Mesenchymal stem cell (in vitro differentiated cells and primary cell): ENCODE measurements around the gene SYNE1.

Experiments
- DNase-seq: peaks from one replicate; pipeline ENCODE4 v3.0.0-alpha.2; 2013
- H2AFZ ChIP-seq: one replicate; pipeline ENCODE4 v1.6.1; 2013; ENCODE audit warnings: low read depth, mild to moderate bottlenecking, control low read depth, inconsistent platforms, low read length, moderate library complexity
- H2AK5ac ChIP-seq: 2 replicates; pipeline ENCODE4 v1.6.1; 2013; ENCODE audit warnings: low read length, moderate library complexity, mild to moderate bottlenecking, inconsistent platforms; ENCODE audit not compliant: severe bottlenecking
- H2BK120ac ChIP-seq: one replicate; pipeline ENCODE4 v1.6.1; 2013; ENCODE audit warnings: low read depth, mild to moderate bottlenecking, inconsistent platforms, low read length, moderate library complexity
- H2BK12ac ChIP-seq, 2 experiments: one replicate each; pipeline ENCODE4 v1.6.1; 2013; ENCODE audit warnings: inconsistent platforms in 2 of 2, low read length in 2 of 2, mild to moderate bottlenecking in 2 of 2, moderate library complexity in 2 of 2, control low read depth in 1 of 2
- H2BK15ac ChIP-seq: one replicate; pipeline ENCODE4 v1.6.1; 2013; ENCODE audit warnings: mild to moderate bottlenecking, low read depth, inconsistent platforms; ENCODE audit not compliant: poor library complexity, severe bottlenecking
- H2BK5ac ChIP-seq: 2 replicates; pipeline ENCODE4 v1.6.1; 2013; ENCODE audit warnings: low read depth, mild to moderate bottlenecking, low read length, control low read depth, inconsistent platforms; ENCODE audit not compliant: poor library complexity, severe bottlenecking
- H3K14ac ChIP-seq, 2 experiments: one replicate each; pipeline ENCODE4 v1.6.1; 2013; ENCODE audit warnings: inconsistent platforms in 2 of 2, low read length in 2 of 2, control low read depth in 1 of 2, mild to moderate bottlenecking in 1 of 2, moderate library complexity in 1 of 2
- H3K18ac ChIP-seq, 2 experiments: one replicate each; pipeline ENCODE4 v1.6.1; 2013; ENCODE audit warnings: inconsistent platforms in 2 of 2, low read length in 2 of 2, control low read depth in 1 of 2, low read depth in 1 of 2, mild to moderate bottlenecking in 1 of 2
- H3K23ac ChIP-seq, 2 experiments: one replicate each; pipeline ENCODE4 v1.6.1; 2013; ENCODE audit warnings: inconsistent platforms in 2 of 2, low read length in 2 of 2, mild to moderate bottlenecking in 2 of 2, moderate library complexity in 2 of 2, control low read depth in 1 of 2
- H3K27ac ChIP-seq: 2 replicates; pipeline ENCODE4 v1.5.1; 2013; ENCODE audit warnings: mild to moderate bottlenecking, moderate library complexity, low read length, control low read depth, inconsistent platforms; ENCODE audit not compliant: poor library complexity, severe bottlenecking
- H3K27me3 ChIP-seq, 2 experiments: 2 replicates each; pipeline versions ENCODE4 v1.6.1 to v1.7.0; 2013; ENCODE audit warnings: low read length in 2 of 2, mild to moderate bottlenecking in 2 of 2, moderate library complexity in 2 of 2, control low read depth in 1 of 2, inconsistent platforms in 1 of 2; ENCODE audit not compliant: control insufficient read depth in 1 of 2, insufficient read depth in 1 of 2
- H3K36me3 ChIP-seq, 2 experiments: 2 replicates each; pipeline versions ENCODE4 v1.6.1 to v1.7.0; 2013; ENCODE audit warnings: low read length in 2 of 2, control low read depth in 1 of 2, inconsistent platforms in 1 of 2, low read depth in 1 of 2, mild to moderate bottlenecking in 1 of 2; ENCODE audit not compliant: insufficient read depth in 2 of 2, control insufficient read depth in 1 of 2
- H3K4ac ChIP-seq, 2 experiments: one replicate each; pipeline ENCODE4 v1.6.1; 2013; ENCODE audit warnings: inconsistent platforms in 2 of 2, low read length in 2 of 2, mild to moderate bottlenecking in 2 of 2, moderate library complexity in 2 of 2, control low read depth in 1 of 2, low read depth in 1 of 2
- H3K4me1 ChIP-seq: 2 replicates; pipeline ENCODE4 v1.6.1; 2013; ENCODE audit warnings: low read depth, low read length, control low read depth; ENCODE audit not compliant: control insufficient read depth, insufficient read depth
- H3K4me2 ChIP-seq: 2 replicates; pipeline ENCODE4 v1.6.1; 2013; ENCODE audit warnings: low read length, mild to moderate bottlenecking, inconsistent platforms; ENCODE audit not compliant: poor library complexity, severe bottlenecking
- H3K4me3 ChIP-seq, 2 experiments: 2 replicates each; pipeline versions ENCODE4 v1.5.1 to v1.7.0; 2013; ENCODE audit warnings: low read length in 2 of 2, mild to moderate bottlenecking in 2 of 2, control low read depth in 1 of 2, low read depth in 1 of 2; ENCODE audit not compliant: insufficient read depth in 1 of 2
- H3K79me1 ChIP-seq: replicated peaks from 2 replicates; pipeline ENCODE4 v1.6.1; 2013; ENCODE audit warnings: mild to moderate bottlenecking, control low read depth, low read length, inconsistent platforms; ENCODE audit not compliant: poor library complexity, severe bottlenecking
- H3K9ac ChIP-seq: 2 replicates; pipeline ENCODE4 v1.7.0; 2013; ENCODE audit warnings: mild to moderate bottlenecking, low read length, moderate library complexity
- H3K9me3 ChIP-seq: 2 replicates; pipeline ENCODE4 v1.7.0; 2013; ENCODE audit warnings: mild to moderate bottlenecking, low read length; ENCODE audit not compliant: control insufficient read depth
- H4K8ac ChIP-seq: one replicate; pipeline ENCODE4 v1.6.1; 2013; ENCODE audit warnings: inconsistent platforms, mild to moderate bottlenecking, low read length, moderate library complexity
- H4K91ac ChIP-seq: one replicate; pipeline ENCODE4 v1.6.1; 2013; ENCODE audit warnings: mild to moderate bottlenecking, low read length, inconsistent platforms
- WGBS: methylation state at CpG from one replicate; pipeline ENCODE4 v1.1.7; 2013; ENCODE audit warnings: mixed read lengths; 5-methylcytosine and 5-hydroxymethylcytosine counted together

SYNE1 gene

GRCh38 chr6:152268846-152269442, 368.2 kb downstream of the SYNE1 start:
- no peak overlapping the region for H3K23ac ChIP-seq
- no peak overlapping the region for H3K18ac ChIP-seq
- DNase-seq, result peak; percentile 14
- peaks cover 15 to 28% of the 10 kb centered on the region in 2 experiments for H3K36me3 ChIP-seq
- peaks cover 2% of the 10 kb centered on the region for H3K4me1 ChIP-seq
- H3K4me2 ChIP-seq, result no peak overlapping the region
- no peak overlapping the region for H2AK5ac ChIP-seq
- H2BK5ac ChIP-seq, result no peak overlapping the region
- WGBS, result 91% methylated on average over 5 of the region's 8 CpGs
- H2BK12ac ChIP-seq, result no peak overlapping the region
- H2BK120ac ChIP-seq, result no peak overlapping the region
- H2BK15ac ChIP-seq, result no peak overlapping the region
- peaks cover 2% of the 10 kb centered on the region for H3K79me1 ChIP-seq
- H3K14ac ChIP-seq, result no peak overlapping the region
- no peak overlapping the region for H4K91ac ChIP-seq
- H3K4ac ChIP-seq, result no peak overlapping the region
- no peak overlapping the region for H4K8ac ChIP-seq
- no peaks in the 10 kb centered on the region for H3K9me3 ChIP-seq
- no peaks in the 10 kb centered on the region for H3K27me3 ChIP-seq
- peak overlapping the region; percentile 40 for H3K9ac ChIP-seq
- no peak overlapping the region for H3K4me3 ChIP-seq
- H3K27ac ChIP-seq, result no peak overlapping the region
- no peak overlapping the region for H2AFZ ChIP-seq

- DNase-seq, result peak; percentile 48
Measured at GRCh38 chr6:152267967-152268845, 369.0 kb downstream of the SYNE1 start.

GRCh38 chr6:152265651-152266050, 371.5 kb downstream of the SYNE1 start:
- peak; percentile 18 for DNase-seq
- H3K9me3 ChIP-seq, result no peaks in the 10 kb centered on the region
- H3K27ac ChIP-seq, result no peak overlapping the region
- no peak overlapping the region for H3K18ac ChIP-seq
- 76% methylated on average over 2 of the region's 2 CpGs for WGBS
- peaks cover 29 to 55% of the 10 kb centered on the region in 2 experiments for H3K36me3 ChIP-seq
- H3K4me1 ChIP-seq, result no peaks in the 10 kb centered on the region
- no peak overlapping the region for H2BK12ac ChIP-seq
- no peak overlapping the region for H4K91ac ChIP-seq
- H2BK15ac ChIP-seq, result no peak overlapping the region
- no peak overlapping the region for H3K23ac ChIP-seq
- no peak overlapping the region for H3K4ac ChIP-seq
- H3K27me3 ChIP-seq, result no peaks in the 10 kb centered on the region
- H2AFZ ChIP-seq, result no peak overlapping the region
- no peak overlapping the region for H4K8ac ChIP-seq
- H3K9ac ChIP-seq, result no peak overlapping the region
- no peak overlapping the region for H3K4me2 ChIP-seq
- H3K4me3 ChIP-seq, result no peak overlapping the region
- no peak overlapping the region for H3K14ac ChIP-seq
- H2BK120ac ChIP-seq, result no peak overlapping the region
- H3K79me1 ChIP-seq, result peaks cover 5% of the 10 kb centered on the region
- H2BK5ac ChIP-seq, result no peak overlapping the region
- no peak overlapping the region for H2AK5ac ChIP-seq

More at GRCh38 chr6:152267967-152268845, 369.0 kb downstream of the SYNE1 start:
- Histone ChIP-seq H3K79me1 (peaks cover 2% of the 10 kb centered on the region), H4K91ac (no peak overlapping the region), H3K4me2 (no peak overlapping the region), H3K14ac (no peak overlapping the region), H4K8ac (no peak overlapping the region), H3K4me1 (peaks cover 2% of the 10 kb centered on the region), H3K9me3 (no peaks in the 10 kb centered on the region), H2BK120ac (no peak overlapping the region), H3K4ac (no peak overlapping the region), H3K9ac (peak overlapping the region; percentile 40), H2AFZ (no peak overlapping the region), H2BK15ac (no peak overlapping the region), H3K36me3 (peaks cover 16 to 36% of the 10 kb centered on the region in 2 experiments), H3K23ac (no peak overlapping the region), H3K27me3 (no peaks in the 10 kb centered on the region), H3K18ac (no peak overlapping the region), H3K27ac (no peak overlapping the region), H2BK5ac (no peak overlapping the region), H2AK5ac (no peak overlapping the region), H3K4me3 (no peak overlapping the region), H2BK12ac (no peak overlapping the region)
- WGBS, result 68% methylated on average over 7 of the region's 9 CpGs

- H4K8ac ChIP-seq, result no peak overlapping the region
- no peak overlapping the region for H2AK5ac ChIP-seq
- peaks cover 38 to 74% of the 10 kb centered on the region in 2 experiments for H3K36me3 ChIP-seq
- H3K14ac ChIP-seq, result no peak overlapping the region
- no peak overlapping the region for H3K4ac ChIP-seq
- no peak overlapping the region for H3K4me2 ChIP-seq
- no peak overlapping the region for H3K27ac ChIP-seq
- H3K79me1 ChIP-seq, result peaks cover 6% of the 10 kb centered on the region
- no peak overlapping the region for H2BK5ac ChIP-seq
- H3K9me3 ChIP-seq, result no peaks in the 10 kb centered on the region
- H3K9ac ChIP-seq, result no peak overlapping the region
- no peak overlapping the region for H3K4me3 ChIP-seq
- H2AFZ ChIP-seq, result no peak overlapping the region
- H2BK12ac ChIP-seq, result no peak overlapping the region
- H3K4me1 ChIP-seq, result no peaks in the 10 kb centered on the region
- DNase-seq, result no peak
- no peak overlapping the region for H2BK120ac ChIP-seq
- H3K18ac ChIP-seq, result no peak overlapping the region
- H4K91ac ChIP-seq, result no peak overlapping the region
- H3K27me3 ChIP-seq, result no peaks in the 10 kb centered on the region
- 100% methylated on average over 1 of the region's 1 CpG for WGBS
- no peak overlapping the region for H3K23ac ChIP-seq
- no peak overlapping the region for H2BK15ac ChIP-seq
Measured at GRCh38 chr6:152263582-152263981, 373.6 kb downstream of the SYNE1 start.
